A673 (cell line): ENCODE results near the gene SPTLC2.

Source experiments
- CTCF ChIP-seq: fragments of 300-800, 200-600 bp; sonication (generic); conservative IDR thresholded peaks from 2 replicates; pipeline ENCODE4 v1.5.1; 2017; ENCODE audit warnings: low read depth, mild to moderate bottlenecking, antibody characterized with exemption, low read length, moderate library complexity, mixed read lengths
- EZH2 ChIP-seq: fragments of 200-600 bp; sonication (generic); IDR thresholded peaks from 2 replicates; pipeline ENCODE4 v1.6.1; 2017; ENCODE audit warnings: borderline replicate concordance, low read depth, mild to moderate bottlenecking, mixed read lengths, antibody characterized with exemption, low read length; ENCODE audit not compliant: poor library complexity, severe bottlenecking

GRCh38 chr14:77580477-77580876 lies 36.0 kb downstream of the SPTLC2 start:
- no peak for TF ChIP-seq CTCF
- no peak for TF ChIP-seq EZH2
